A549 (cell line): ENCODE measurements around the gene SPNS2. TPM values are rescaled to one million over a fixed set of nuclear protein-coding genes. Genes with fewer than 3 reads are reported as not detected.

Source experiments
- ATAC-seq, 2 experiments: fragments of 200-7000 bp in 1 of 2; fragments of >200 bp in 1 of 2; cut with Nextera tagmentation in 1 of 2; cut with Tn5 transposase in 1 of 2; 3 replicates each; pipeline versions ENCODE4 v1.8.0 to v1.9.1; 2018 to 2020; ENCODE audit warnings: mild to moderate bottlenecking in 1 of 2, moderate library complexity in 1 of 2
- CTCF ChIA-PET: fragments of 300-600 bp; sonication (Branson Sonifier 250); formaldehyde crosslinking; extraction: SDS; loops from one replicate; lab custom pipeline; 2021; ENCODE audit warnings: antibody characterized with exemption, inconsistent platforms; lab: Yijun Ruan, JAX
- POLR2A ChIA-PET: fragments of 350-600 bp; formaldehyde crosslinking; extraction: SDS; loops from one replicate; lab custom pipeline; 2021; ENCODE audit warnings: antibody characterized with exemption, inconsistent platforms; lab: Yijun Ruan, JAX
- DNase-seq, 2 experiments: peaks; one replicate each; pipeline versions ENCODE4 v3.0.0 to v3.0.0-alpha.2; 2011 to 2016; ENCODE audit warnings: low read depth in 1 of 2, low spot score in 1 of 2
- FAIRE-seq: peaks from 2 replicates; lab custom pipeline; 2011; peaks lifted over from hg19 to GRCh38; lab: Jason Lieb, UNC
- H3K27ac ChIP-seq, 2 experiments: fragments of >200 bp; sonication (Bioruptor Twin); formaldehyde crosslinking; 3 replicates each; pipeline ENCODE4 v1.5.1; 2016 to 2017
- H3K4me1 ChIP-seq: fragments of >200 bp; sonication (Bioruptor Twin); formaldehyde crosslinking; 3 replicates; pipeline ENCODE4 v1.6.1; 2016
- H3K4me2 ChIP-seq: fragments of >200 bp; sonication (Bioruptor Twin); formaldehyde crosslinking; 3 replicates; pipeline ENCODE4 v1.6.1; 2016
- H3K4me3 ChIP-seq: fragments of >200 bp; sonication (Bioruptor Twin); formaldehyde crosslinking; 3 replicates; pipeline ENCODE4 v1.5.1; 2016
- H3K9me3 ChIP-seq: fragments of >200 bp; sonication (Bioruptor Twin); formaldehyde crosslinking; 3 replicates; pipeline ENCODE4 v1.6.1; 2016
- BHLHE40 ChIP-seq: IDR thresholded peaks from 2 replicates; pipeline ENCODE4 v1.6.1; 2012; ENCODE audit warnings: low read depth, low read length, inconsistent platforms
- CHD2 ChIP-seq: fragments of 150-350 bp; IDR thresholded peaks from 2 replicates; pipeline ENCODE4 v1.6.1; 2014; ENCODE audit warnings: low read length; ENCODE audit not compliant: partially characterized antibody
- CHD4 ChIP-seq: fragments of 200-600 bp; sonication (generic); IDR thresholded peaks from 2 replicates; pipeline ENCODE4 v1.6.1; 2016; ENCODE audit warnings: antibody characterized with exemption, mild to moderate bottlenecking, borderline replicate concordance
- ESRRA ChIP-seq: fragments of 150-350 bp; IDR thresholded peaks from 2 replicates; pipeline ENCODE4 v1.6.1; 2014; ENCODE audit warnings: mild to moderate bottlenecking, low read length, borderline replicate concordance
- FOSB ChIP-seq: fragments of 250-450 bp; sonication (Bioruptor Pico); IDR thresholded peaks from 2 replicates; pipeline ENCODE4 v1.5.0; 2020; ENCODE audit warnings: mild to moderate bottlenecking, moderate library complexity
- HDAC2 ChIP-seq: fragments of 200-600 bp; sonication (generic); IDR thresholded peaks from 2 replicates; pipeline ENCODE4 v1.6.1; 2016
- HEYL ChIP-seq: fragments of 250-450 bp; sonication (Bioruptor Pico); IDR thresholded peaks from 2 replicates; pipeline ENCODE4 v1.8.0; 2021; ENCODE audit warnings: mild to moderate bottlenecking, moderate library complexity
- HOXB13 ChIP-seq: fragments of 250-450 bp; sonication (Bioruptor Pico); IDR thresholded peaks from 2 replicates; pipeline ENCODE4 v1.5.0; 2020; ENCODE audit warnings: low read depth, mild to moderate bottlenecking, moderate library complexity
- JUNB ChIP-seq: fragments of >200 bp; sonication (Bioruptor Twin); formaldehyde crosslinking; IDR thresholded peaks from 2 replicates; pipeline ENCODE4 v1.6.1; 2016
- MAZ ChIP-seq: fragments of 150-350 bp; IDR thresholded peaks from 2 replicates; pipeline ENCODE4 v1.6.1; 2014; ENCODE audit warnings: antibody characterized with exemption, low read depth, low read length, borderline replicate concordance
- NR3C1 ChIP-seq: fragments of >200 bp; sonication (Bioruptor Twin); formaldehyde crosslinking; IDR thresholded peaks from 3 replicates; pipeline ENCODE4 v1.6.1; 2017
- POLR2A ChIP-seq: IDR thresholded peaks from 2 replicates; pipeline ENCODE4 v1.6.1; 2012; ENCODE audit warnings: mild to moderate bottlenecking, low read length
- POLR2AphosphoS2 ChIP-seq: conservative IDR thresholded peaks from 2 replicates; pipeline ENCODE4 v1.6.1; 2012; ENCODE audit warnings: low read length, improper control_type of control experiment, inconsistent platforms
- RAD21 ChIP-seq, 2 experiments: fragments of >200 bp in 1 of 2; sonication (Bioruptor Twin) in 1 of 2; formaldehyde crosslinking in 1 of 2; IDR thresholded peaks in 1 of 2; conservative IDR thresholded peaks in 1 of 2; 2 replicates in 1 of 2; 3 replicates in 1 of 2; pipeline ENCODE4 v1.6.1; 2012 to 2018; ENCODE audit warnings: inconsistent platforms in 1 of 2
- RARB ChIP-seq: fragments of 250-450 bp; sonication (Bioruptor Pico); IDR thresholded peaks from 2 replicates; pipeline ENCODE4 v1.8.0; 2021; ENCODE audit warnings: mild to moderate bottlenecking, moderate library complexity
- RFX5 ChIP-seq: fragments of 450-650 bp; IDR thresholded peaks from 2 replicates; pipeline ENCODE4 v1.7.1; 2014; ENCODE audit warnings: antibody characterized with exemption, mild to moderate bottlenecking, moderate library complexity
- ZC3H11A ChIP-seq: fragments of 450-650 bp; IDR thresholded peaks from 2 replicates; pipeline ENCODE4 v1.6.1; 2014; ENCODE audit warnings: antibody characterized with exemption, mild to moderate bottlenecking
- ZNF302 ChIP-seq: fragments of 250-450 bp; sonication (Bioruptor Pico); IDR thresholded peaks from 2 replicates; pipeline ENCODE4 v1.9.0; 2021; ENCODE audit warnings: inconsistent platforms, mild to moderate bottlenecking, moderate library complexity
- WGBS: methylation state at CpG from one replicate; pipeline ENCODE4 v1.1.6; 2017; ENCODE audit errors: missing lambda C conversion rate; 5-methylcytosine and 5-hydroxymethylcytosine counted together
- polyA plus RNA-seq, 4 experiments: library from polyadenylated mRNA; depleted of rRNA in 3 of 4; stranded (reverse); fragments of >200 nt; fragmentation: RNase III in 1 of 4; extraction: RNeasy Plus Mini Kit Qiagen cat#74134 plus additional on column Dnase treatment in 1 of 4; gene quantifications; 2 replicates in 3 of 4; 3 replicates in 1 of 4; pipeline ENCODE4 v1.2.3, GENCODE V29; 2011 to 2017
- TF ChIP-seq, protein P1 (sequence below): fragments of >200 bp; sonication (Bioruptor Twin); formaldehyde crosslinking; IDR thresholded peaks from 3 replicates; pipeline ENCODE4 v1.5.1; 2016
- TF ChIP-seq, protein P2 (sequence below): fragments of 250-450 bp; sonication (Bioruptor Pico); IDR thresholded peaks from 2 replicates; pipeline ENCODE4 v1.5.0; 2020; ENCODE audit warnings: low read depth, mild to moderate bottlenecking, moderate library complexity
- TF ChIP-seq, protein P3 (sequence below): fragments of >200 bp; sonication (Bioruptor Twin); formaldehyde crosslinking; IDR thresholded peaks from 3 replicates; pipeline ENCODE4 v1.6.1; 2016
- TF ChIP-seq, protein P4 (sequence below): IDR thresholded peaks from 2 replicates; pipeline ENCODE4 v1.6.1; 2012
- TF ChIP-seq, protein P5 (sequence below): IDR thresholded peaks from 2 replicates; pipeline ENCODE4 v1.6.1; 2012; ENCODE audit warnings: low read depth, borderline replicate concordance
- TF ChIP-seq, protein P6 (sequence below): fragments of 250-450 bp; sonication (Bioruptor Pico); IDR thresholded peaks from 2 replicates; pipeline ENCODE4 v1.5.0; 2021; ENCODE audit warnings: mild to moderate bottlenecking, moderate library complexity, borderline replicate concordance

Gene SPNS2
- polyA plus RNA-seq, 2 of the 4 experiments (the other 2 are of a cell fraction), result 0.27 to 0.46 TPM

DNA sequence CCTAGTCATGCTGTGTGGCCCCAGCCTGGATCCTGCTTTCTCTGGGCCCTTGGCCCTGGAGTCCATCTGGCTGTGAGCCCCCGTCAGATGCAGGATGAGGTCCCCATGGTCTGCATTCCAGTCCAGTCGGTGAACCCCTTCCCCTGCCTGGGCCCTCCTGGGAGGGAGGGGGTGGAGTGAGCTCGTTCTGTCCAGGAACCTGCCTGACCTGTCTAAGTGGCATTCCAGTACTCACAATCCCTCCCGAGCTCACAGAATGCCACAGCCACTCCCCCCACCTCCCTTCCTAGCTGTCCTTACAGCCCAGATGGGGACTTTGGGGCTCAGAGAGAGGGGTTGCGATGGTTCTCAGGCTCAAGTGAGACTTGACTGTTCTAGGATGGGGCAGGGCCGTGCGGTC, 15.5 kb downstream of the SPNS2 start:
- no peak overlapping the region for H3K4me2 ChIP-seq
- H3K4me1 ChIP-seq, result no peaks in the 10 kb centered on the region
- peak overlapping the region in 1 of 2 experiments; percentile 31; a peak in 2 of 6 replicates for H3K27ac ChIP-seq
- no peak for DNase-seq
- 87% methylated on average over 7 of the region's 7 CpGs for WGBS
- H3K9me3 ChIP-seq, result no peaks in the 10 kb centered on the region
- no peak for FAIRE-seq
- ChIA-PET POLR2A (no interaction called here), CTCF (interaction anchor here (0.9 to 1.7 kb wide), 3 partner anchors 9 to 93 kb away, joined by 3 to 6 read pairs (median 6); no protein-coding TSS in a partner anchor)
- no peak for TF ChIP-seq NR3C1
- TF ChIP-seq, protein P1, sequence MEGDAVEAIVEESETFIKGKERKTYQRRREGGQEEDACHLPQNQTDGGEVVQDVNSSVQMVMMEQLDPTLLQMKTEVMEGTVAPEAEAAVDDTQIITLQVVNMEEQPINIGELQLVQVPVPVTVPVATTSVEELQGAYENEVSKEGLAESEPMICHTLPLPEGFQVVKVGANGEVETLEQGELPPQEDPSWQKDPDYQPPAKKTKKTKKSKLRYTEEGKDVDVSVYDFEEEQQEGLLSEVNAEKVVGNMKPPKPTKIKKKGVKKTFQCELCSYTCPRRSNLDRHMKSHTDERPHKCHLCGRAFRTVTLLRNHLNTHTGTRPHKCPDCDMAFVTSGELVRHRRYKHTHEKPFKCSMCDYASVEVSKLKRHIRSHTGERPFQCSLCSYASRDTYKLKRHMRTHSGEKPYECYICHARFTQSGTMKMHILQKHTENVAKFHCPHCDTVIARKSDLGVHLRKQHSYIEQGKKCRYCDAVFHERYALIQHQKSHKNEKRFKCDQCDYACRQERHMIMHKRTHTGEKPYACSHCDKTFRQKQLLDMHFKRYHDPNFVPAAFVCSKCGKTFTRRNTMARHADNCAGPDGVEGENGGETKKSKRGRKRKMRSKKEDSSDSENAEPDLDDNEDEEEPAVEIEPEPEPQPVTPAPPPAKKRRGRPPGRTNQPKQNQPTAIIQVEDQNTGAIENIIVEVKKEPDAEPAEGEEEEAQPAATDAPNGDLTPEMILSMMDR, result no peak
- TF ChIP-seq BHLHE40, result no peak
- TF ChIP-seq CHD4, result no peak
- TF ChIP-seq POLR2AphosphoS2, result no peak
- TF ChIP-seq CHD2, result no peak
- no peak for TF ChIP-seq HDAC2
- TF ChIP-seq, protein P2, sequence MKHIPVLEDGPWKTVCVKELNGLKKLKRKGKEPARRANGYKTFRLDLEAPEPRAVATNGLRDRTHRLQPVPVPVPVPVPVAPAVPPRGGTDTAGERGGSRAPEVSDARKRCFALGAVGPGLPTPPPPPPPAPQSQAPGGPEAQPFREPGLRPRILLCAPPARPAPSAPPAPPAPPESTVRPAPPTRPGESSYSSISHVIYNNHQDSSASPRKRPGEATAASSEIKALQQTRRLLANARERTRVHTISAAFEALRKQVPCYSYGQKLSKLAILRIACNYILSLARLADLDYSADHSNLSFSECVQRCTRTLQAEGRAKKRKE (CRISPR knock-in tag), result no peak
- TF ChIP-seq FOSB, result no peak
- no peak for TF ChIP-seq POLR2A
- TF ChIP-seq, protein P3, sequence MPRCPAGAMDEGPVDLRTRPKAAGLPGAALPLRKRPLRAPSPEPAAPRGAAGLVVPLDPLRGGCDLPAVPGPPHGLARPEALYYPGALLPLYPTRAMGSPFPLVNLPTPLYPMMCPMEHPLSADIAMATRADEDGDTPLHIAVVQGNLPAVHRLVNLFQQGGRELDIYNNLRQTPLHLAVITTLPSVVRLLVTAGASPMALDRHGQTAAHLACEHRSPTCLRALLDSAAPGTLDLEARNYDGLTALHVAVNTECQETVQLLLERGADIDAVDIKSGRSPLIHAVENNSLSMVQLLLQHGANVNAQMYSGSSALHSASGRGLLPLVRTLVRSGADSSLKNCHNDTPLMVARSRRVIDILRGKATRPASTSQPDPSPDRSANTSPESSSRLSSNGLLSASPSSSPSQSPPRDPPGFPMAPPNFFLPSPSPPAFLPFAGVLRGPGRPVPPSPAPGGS, result no peak
- TF ChIP-seq RFX5, result no peak
- TF ChIP-seq RARB (CRISPR knock-in tag), result no peak
- ATAC-seq, result no peak
- H3K4me3 ChIP-seq, result no peak overlapping the region

DNA sequence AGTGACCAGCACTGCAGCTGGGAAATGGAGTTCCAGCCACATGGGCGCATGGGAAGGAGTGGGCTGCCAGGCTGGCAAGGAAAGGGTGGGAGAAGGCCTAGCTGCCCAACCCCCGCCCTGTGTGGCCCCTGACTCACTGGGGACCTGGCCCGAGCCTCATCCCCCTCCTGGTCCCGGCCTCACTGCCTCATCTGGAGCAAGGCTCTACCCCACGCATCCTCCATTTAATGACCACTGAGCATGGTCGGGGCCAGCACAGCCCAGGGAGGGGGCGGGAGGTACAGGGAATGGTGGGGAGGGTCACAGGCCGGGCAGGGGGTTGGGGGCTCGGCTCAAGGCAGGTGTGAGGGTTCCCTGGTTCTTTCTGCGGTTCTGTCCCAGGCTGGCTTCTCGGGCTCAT, 16.1 kb downstream of the SPNS2 start:
- Histone ChIP-seq H3K4me3 (no peak overlapping the region), H3K4me2 (no peak overlapping the region), H3K9me3 (no peaks in the 10 kb centered on the region), H3K27ac (no peak overlapping the region), H3K4me1 (no peaks in the 10 kb centered on the region)
- ATAC-seq (no peak), DNase-seq (no peak), FAIRE-seq (no peak)
- ChIA-PET CTCF (interaction anchor here (1.2 to 1.6 kb wide), 2 partner anchors 18 to 678 kb away, joined by 3 to 6 read pairs; no protein-coding TSS in a partner anchor), POLR2A (no interaction called here)
- TF ChIP-seq, protein P4, sequence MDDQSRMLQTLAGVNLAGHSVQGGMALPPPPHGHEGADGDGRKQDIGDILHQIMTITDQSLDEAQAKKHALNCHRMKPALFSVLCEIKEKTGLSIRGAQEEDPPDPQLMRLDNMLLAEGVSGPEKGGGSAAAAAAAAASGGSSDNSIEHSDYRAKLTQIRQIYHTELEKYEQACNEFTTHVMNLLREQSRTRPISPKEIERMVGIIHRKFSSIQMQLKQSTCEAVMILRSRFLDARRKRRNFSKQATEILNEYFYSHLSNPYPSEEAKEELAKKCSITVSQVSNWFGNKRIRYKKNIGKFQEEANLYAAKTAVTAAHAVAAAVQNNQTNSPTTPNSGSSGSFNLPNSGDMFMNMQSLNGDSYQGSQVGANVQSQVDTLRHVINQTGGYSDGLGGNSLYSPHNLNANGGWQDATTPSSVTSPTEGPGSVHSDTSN, result no peak
- WGBS, result 84% methylated on average over 11 of the region's 11 CpGs

DNA sequence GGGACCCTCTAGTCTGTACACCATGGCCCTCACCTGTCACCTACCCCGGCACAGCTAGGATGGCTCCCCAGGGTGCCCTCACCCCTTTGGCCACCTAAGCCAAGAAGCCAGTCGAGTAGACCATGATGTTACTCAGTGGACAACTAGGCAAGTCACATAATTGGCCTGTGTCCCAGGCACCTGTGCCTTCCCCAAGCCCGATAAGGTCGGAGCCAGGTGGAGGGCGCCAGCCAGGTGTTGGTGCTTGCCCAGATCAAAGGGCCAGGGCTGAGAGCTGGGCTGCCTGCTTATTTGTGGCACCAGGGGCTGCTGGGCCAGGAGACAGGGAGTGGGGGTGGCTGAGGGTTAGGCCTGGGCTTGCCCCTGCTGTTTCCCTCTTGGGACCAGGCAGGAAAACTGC, 16.8 kb downstream of the SPNS2 start:
- peaks cover 1% of the 10 kb centered on the region; the same call in 1 of the 3 replicates for H3K4me1 ChIP-seq
- DNase-seq (no peak), FAIRE-seq (no peak)
- TF ChIP-seq ESRRA (no peak), CHD4 (no peak), MAZ (no peak), HOXB13 (no peak), JUNB (no peak), ZNF302 (CRISPR knock-in tag) (no peak), ZC3H11A (no peak), RAD21 (conservative IDR thresholded peaks at IDR 0.05 in 1 of 2, IDR thresholded peaks at IDR 0.05 in 1 of 2) (no peak), HEYL (CRISPR knock-in tag) (no peak)
- TF ChIP-seq, protein P5, sequence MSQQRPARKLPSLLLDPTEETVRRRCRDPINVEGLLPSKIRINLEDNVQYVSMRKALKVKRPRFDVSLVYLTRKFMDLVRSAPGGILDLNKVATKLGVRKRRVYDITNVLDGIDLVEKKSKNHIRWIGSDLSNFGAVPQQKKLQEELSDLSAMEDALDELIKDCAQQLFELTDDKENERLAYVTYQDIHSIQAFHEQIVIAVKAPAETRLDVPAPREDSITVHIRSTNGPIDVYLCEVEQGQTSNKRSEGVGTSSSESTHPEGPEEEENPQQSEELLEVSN, result no peak
- TF ChIP-seq, protein P3, result no peak
- TF ChIP-seq, protein P6, sequence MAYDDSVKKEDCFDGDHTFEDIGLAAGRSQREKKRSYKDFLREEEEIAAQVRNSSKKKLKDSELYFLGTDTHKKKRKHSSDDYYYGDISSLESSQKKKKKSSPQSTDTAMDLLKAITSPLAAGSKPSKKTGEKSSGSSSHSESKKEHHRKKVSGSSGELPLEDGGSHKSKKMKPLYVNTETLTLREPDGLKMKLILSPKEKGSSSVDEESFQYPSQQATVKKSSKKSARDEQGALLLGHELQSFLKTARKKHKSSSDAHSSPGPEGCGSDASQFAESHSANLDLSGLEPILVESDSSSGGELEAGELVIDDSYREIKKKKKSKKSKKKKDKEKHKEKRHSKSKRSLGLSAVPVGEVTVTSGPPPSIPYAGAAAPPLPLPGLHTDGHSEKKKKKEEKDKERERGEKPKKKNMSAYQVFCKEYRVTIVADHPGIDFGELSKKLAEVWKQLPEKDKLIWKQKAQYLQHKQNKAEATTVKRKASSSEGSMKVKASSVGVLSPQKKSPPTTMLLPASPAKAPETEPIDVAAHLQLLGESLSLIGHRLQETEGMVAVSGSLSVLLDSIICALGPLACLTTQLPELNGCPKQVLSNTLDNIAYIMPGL, result no peak
- TF ChIP-seq, protein P2 (CRISPR knock-in tag), result no peak

More for the DNA sequence above, 16.8 kb downstream of the SPNS2 start:
- ChIA-PET POLR2A (no interaction called here), CTCF (interaction anchor here (0.6 to 1.9 kb wide), 5 partner anchors 10 to 677 kb away, joined by 3 to 4 read pairs (median 3); no protein-coding TSS in a partner anchor)
- WGBS, result 85% methylated on average over 5 of the region's 5 CpGs
- Histone ChIP-seq H3K9me3 (no peaks in the 10 kb centered on the region), H3K4me2 (no peak overlapping the region), H3K27ac (0 out of 6 replicates have a peak overlapping the region, but pooled peaks of 1 of the 2 experiments have one; percentile 6), H3K4me3 (no peak overlapping the region)
- no peak for ATAC-seq
